ENCODE measurements around the gene PSMG4. TPM values are rescaled to one million over a fixed set of nuclear protein-coding genes. Genes with fewer than 3 reads are reported as not detected.

Gene PSMG4
- total and polyA plus RNA-seq, 2 of the 8 experiments (the other 6 are each of a cell fraction or from before 2014, with no cell fraction given): 40.6 to 113 TPM

GRCh38 chr6:3237761-3238662 is 20.7 kb upstream of the PSMG4 start:
- H2AFZ ChIP-seq (ENCODE audit: low read length): no peak overlapping the region
- H3K18ac ChIP-seq (ENCODE audit: extremely low read depth, low read length): no peak overlapping the region; the same call in 1 of the 2 replicates
- H3K27me3 ChIP-seq (replicated peaks in 1 of 4; ENCODE audit: control insufficient read depth in 3 of 4, extremely low read depth in 1 of 4, insufficient read depth in 3 of 4, low read length in 3 of 4): no peaks in the 10 kb centered on the region; a peak in 1 of 7 replicates
- H2BK20ac ChIP-seq (ENCODE audit: low read length): no peak overlapping the region
- DNase-seq (ENCODE audit: low read depth in 1 of 2, low spot score in 2 of 2): no peak
- no peak overlapping the region for H3K23ac ChIP-seq (ENCODE audit: insufficient read length)
- H3K4me3 ChIP-seq (ENCODE audit: extremely low read depth in 1 of 4, insufficient read depth in 2 of 4, low read depth in 3 of 4, low read length in 4 of 4): no peak overlapping the region
- H2AK5ac ChIP-seq (ENCODE audit: low read depth, low read length): no peak overlapping the region
- no peak for FAIRE-seq
- H2BK5ac ChIP-seq (ENCODE audit: low read depth, low read length): no peak overlapping the region
- 93% methylated on average over 24 of the region's 24 CpGs; no CpG with 5 or more reads in 1 of the 2 experiments for WGBS, 2 experiments (ENCODE audit: extremely low coverage in 1 of 2, insufficient coverage in 1 of 2, insufficient read length in 1 of 2, insufficient replicate concordance in 2 of 2, low coverage in 1 of 2, low lambda C conversion rate in 2 of 2, missing lambda C conversion rate in 1 of 2)
- H3K4me1 ChIP-seq (replicated peaks in 1 of 4; ENCODE audit: control insufficient read depth in 3 of 4, insufficient read depth in 4 of 4, low read length in 3 of 4): peaks cover 0 to 5% (median 0%) of the 10 kb centered on the region in 4 experiments; a peak in 3 of 7 replicates
- ChIA-PET POLR2A (ENCODE audit: partially characterized antibody) (interaction anchor here (1.0 to 3.4 kb wide), 8 partner anchors 8 to 90 kb away, joined by 3 to 15 read pairs (median 3); no protein-coding TSS in a partner anchor), CTCF (ENCODE audit: partially characterized antibody) (interaction anchor here (0.7 to 17.3 kb wide), 16 partner anchors 9 to 150 kb away, joined by 3 to 263 read pairs (median 4); no protein-coding TSS in a partner anchor)
- no peaks in the 10 kb centered on the region for H3K36me3 ChIP-seq (ENCODE audit: control insufficient read depth in 2 of 4, insufficient read depth in 4 of 4, low read length in 3 of 4)
- no peak overlapping the region for H3K27ac ChIP-seq (ENCODE audit: low read depth, low read length)
- no peak overlapping the region for H3K56ac ChIP-seq (replicated peaks; ENCODE audit: insufficient read length, low read depth, low read length)
- H3K79me2 ChIP-seq (ENCODE audit: control insufficient read depth in 1 of 2, insufficient read depth in 2 of 2, low read length in 2 of 2): no peaks in the 10 kb centered on the region
- no peak overlapping the region for H3K14ac ChIP-seq (ENCODE audit: insufficient read length)
- no peak overlapping the region for H3K4me2 ChIP-seq (ENCODE audit: insufficient read depth in 1 of 2, low read depth in 2 of 2, low read length in 2 of 2)
- no peak overlapping the region for H3K9ac ChIP-seq (replicated peaks in 1 of 4; ENCODE audit: extremely low read depth in 1 of 4, low read depth in 3 of 4, low read length in 3 of 4)
- no peaks in the 10 kb centered on the region for H4K20me1 ChIP-seq (replicated peaks in 1 of 2; ENCODE audit: control insufficient read depth in 1 of 2, insufficient read depth in 2 of 2, low read length in 2 of 2)
- TF ChIP-seq CTCF (IDR thresholded peaks at IDR 0.05; ENCODE audit: control extremely low read depth in 1 of 3, insufficient read depth in 1 of 3, low read depth in 1 of 3, low read length in 3 of 3): peak in 2 of 3 experiments; percentile 6 to 14; a peak in 2 of 4 replicates
- no peak for TF ChIP-seq TCF12 (IDR thresholded peaks at IDR 0.05; ENCODE audit: low read depth, low read length)
- H3K79me1 ChIP-seq (ENCODE audit: low read depth, low read length): no peaks in the 10 kb centered on the region; the same call in 1 of the 2 replicates
- H4K8ac ChIP-seq (ENCODE audit: extremely low read depth, insufficient read depth, low read length): no peak overlapping the region
- no peak overlapping the region for H3K4ac ChIP-seq (replicated peaks; ENCODE audit: insufficient read length, low read depth, low read length)
- no peaks in the 10 kb centered on the region for H3K23me2 ChIP-seq (ENCODE audit: low read depth, low read length)
- no peak overlapping the region for H2BK120ac ChIP-seq (replicated peaks; ENCODE audit: low read depth, low read length)
- no peak overlapping the region for H4K91ac ChIP-seq (replicated peaks; ENCODE audit: insufficient read length, low read length)
- no peak overlapping the region for H2BK12ac ChIP-seq (ENCODE audit: low read depth, low read length)
- no peaks in the 10 kb centered on the region for H3K9me3 ChIP-seq (ENCODE audit: insufficient read depth in 2 of 2, low read depth in 1 of 2, low read length in 1 of 2)
- no peak overlapping the region for H4K5ac ChIP-seq (ENCODE audit: insufficient read length, low read depth, low read length)
- H2BK15ac ChIP-seq (ENCODE audit: low read length): no peak overlapping the region

Data from H1 (cell line).